DOHH2 (cell line): ENCODE data around the gene CSMD2.

Experiments used
- H3F3A ChIP-seq: fragments of 200-600 bp; sonication (generic), shearing (Covaris generic); 2 replicates; pipeline ENCODE4 v1.6.0; 2016; ENCODE audit warnings: antibody characterized with exemption, mild to moderate bottlenecking; ENCODE audit not compliant: control insufficient read depth, insufficient read depth
- H3K27ac ChIP-seq: fragments of 200-600 bp; sonication (generic); 2 replicates; pipeline ENCODE4 v1.5.1; 2014; ENCODE audit warnings: low read depth, mild to moderate bottlenecking, low read length, moderate library complexity
- H3K27me3 ChIP-seq: fragments of 200-600 bp; sonication (generic); 2 replicates; pipeline ENCODE4 v1.6.1; 2014; ENCODE audit warnings: mild to moderate bottlenecking, low read length, mixed read lengths; ENCODE audit not compliant: control insufficient read depth
- H3K36me3 ChIP-seq: fragments of 200-600 bp; sonication (generic); 2 replicates; pipeline ENCODE4 v1.6.1; 2014; ENCODE audit warnings: mild to moderate bottlenecking, low read length, moderate library complexity, mixed read lengths; ENCODE audit not compliant: control insufficient read depth
- H3K4me1 ChIP-seq: fragments of 200-600 bp; sonication (generic); 2 replicates; pipeline ENCODE4 v1.6.1; 2014; ENCODE audit warnings: mild to moderate bottlenecking, low read length, mixed read lengths; ENCODE audit not compliant: control insufficient read depth
- H3K4me2 ChIP-seq: fragments of 200-600 bp; sonication (generic); 2 replicates; pipeline ENCODE4 v1.6.0; 2014; ENCODE audit warnings: mild to moderate bottlenecking, low read length, moderate library complexity
- H3K4me3 ChIP-seq: fragments of 200-600 bp; sonication (generic); 2 replicates; pipeline ENCODE4 v1.5.1; 2014; ENCODE audit warnings: mild to moderate bottlenecking, low read length, mixed read lengths
- H3K79me2 ChIP-seq: fragments of 200-600 bp; sonication (generic); 2 replicates; pipeline ENCODE4 v1.6.1; 2014; ENCODE audit warnings: mild to moderate bottlenecking, low read length, mixed read lengths; ENCODE audit not compliant: control insufficient read depth
- H3K9me2 ChIP-seq: fragments of 200-600 bp; sonication (generic); replicated peaks from 2 replicates; pipeline ENCODE4 v1.6.1; 2014; ENCODE audit warnings: mild to moderate bottlenecking, low read length, mixed read lengths; ENCODE audit not compliant: control insufficient read depth
- H3K9me3 ChIP-seq: fragments of 200-600 bp; sonication (generic); 2 replicates; pipeline ENCODE4 v1.6.1; 2014; ENCODE audit warnings: antibody characterized with exemption, low read length, mixed read lengths; ENCODE audit not compliant: control insufficient read depth, insufficient read depth
- H4K20me1 ChIP-seq: fragments of 200-600 bp; sonication (generic); 2 replicates; pipeline ENCODE4 v1.6.0; 2014; ENCODE audit warnings: low read depth, mild to moderate bottlenecking, antibody characterized with exemption, low read length, moderate library complexity; ENCODE audit not compliant: control insufficient read depth, insufficient read depth
- CTCF ChIP-seq: fragments of 200-600 bp; sonication (generic); IDR thresholded peaks from one replicate; pipeline ENCODE4 v1.5.1; 2014; ENCODE audit warnings: antibody characterized with exemption, mild to moderate bottlenecking, low read depth, low read length; ENCODE audit not compliant: poor library complexity, severe bottlenecking
- EZH2phosphoT487 ChIP-seq: fragments of 200-600 bp; sonication (generic); IDR thresholded peaks from 2 replicates; pipeline ENCODE4 v1.6.1; 2017; ENCODE audit warnings: borderline replicate concordance, mild to moderate bottlenecking, antibody characterized with exemption, low read length, moderate library complexity, mixed read lengths

CSMD2 gene

GRCh38 chr1:34155860-34156259 lies 9.2 kb downstream of the CSMD2 start:
- no peaks in the 10 kb centered on the region for H3F3A ChIP-seq
- TF ChIP-seq CTCF (no peak), EZH2phosphoT487 (no peak)
- no peaks in the 10 kb centered on the region for H4K20me1 ChIP-seq
- H3K9me3 ChIP-seq: no peaks in the 10 kb centered on the region
- no peaks in the 10 kb centered on the region for H3K79me2 ChIP-seq
- no peaks in the 10 kb centered on the region for H3K9me2 ChIP-seq
- H3K4me3 ChIP-seq: no peak overlapping the region
- no peak overlapping the region for H3K4me2 ChIP-seq
- peaks cover under 1% of the 10 kb centered on the region for H3K27me3 ChIP-seq
- no peaks in the 10 kb centered on the region for H3K4me1 ChIP-seq
- no peaks in the 10 kb centered on the region for H3K36me3 ChIP-seq
- H3K27ac ChIP-seq: no peak overlapping the region

- Histone ChIP-seq H3K4me1 (no peaks in the 10 kb centered on the region), H3F3A (no peaks in the 10 kb centered on the region), H3K9me3 (no peaks in the 10 kb centered on the region)
Measured at GRCh38 chr1:34153246-34153645, 11.8 kb downstream of the CSMD2 start.

GRCh38 chr1:34149501-34149900 lies 15.5 kb downstream of the CSMD2 start:
- H3F3A ChIP-seq: no peaks in the 10 kb centered on the region
- H3K4me1 ChIP-seq: no peaks in the 10 kb centered on the region
- no peaks in the 10 kb centered on the region for H3K9me2 ChIP-seq
- TF ChIP-seq CTCF: no peak
- no peak for TF ChIP-seq EZH2phosphoT487
- H3K4me3 ChIP-seq: no peak overlapping the region
- H4K20me1 ChIP-seq: no peaks in the 10 kb centered on the region
- H3K9me3 ChIP-seq: no peaks in the 10 kb centered on the region
- H3K4me2 ChIP-seq: no peak overlapping the region
- H3K27me3 ChIP-seq: 0 out of 2 replicates have a peak, but pooled peaks cover 2% of the 10 kb centered on the region
- no peak overlapping the region for H3K27ac ChIP-seq
- no peaks in the 10 kb centered on the region for H3K36me3 ChIP-seq
- H3K79me2 ChIP-seq: no peaks in the 10 kb centered on the region

More at GRCh38 chr1:34153246-34153645, 11.8 kb downstream of the CSMD2 start:
- H3K27me3 ChIP-seq: 0 out of 2 replicates have a peak, but pooled peaks cover 2% of the 10 kb centered on the region
- no peaks in the 10 kb centered on the region for H3K9me2 ChIP-seq
- TF ChIP-seq EZH2phosphoT487 (no peak), CTCF (no peak)
- H3K4me2 ChIP-seq: no peak overlapping the region
- H3K27ac ChIP-seq: no peak overlapping the region
- no peak overlapping the region for H3K4me3 ChIP-seq
- H4K20me1 ChIP-seq: no peaks in the 10 kb centered on the region
- H3K36me3 ChIP-seq: no peaks in the 10 kb centered on the region
- H3K79me2 ChIP-seq: no peaks in the 10 kb centered on the region

- Histone ChIP-seq H3K4me3 (no peak overlapping the region), H3K79me2 (no peaks in the 10 kb centered on the region), H3F3A (no peaks in the 10 kb centered on the region), H3K4me1 (no peaks in the 10 kb centered on the region), H3K36me3 (no peaks in the 10 kb centered on the region), H3K27me3 (0 out of 2 replicates have a peak, but pooled peaks cover 2% of the 10 kb centered on the region), H4K20me1 (no peaks in the 10 kb centered on the region), H3K4me2 (no peak overlapping the region), H3K9me3 (no peaks in the 10 kb centered on the region), H3K27ac (no peak overlapping the region), H3K9me2 (no peaks in the 10 kb centered on the region)
- TF ChIP-seq EZH2phosphoT487 (no peak), CTCF (no peak)
Measured at GRCh38 chr1:34147301-34147700, 17.7 kb downstream of the CSMD2 start.
